Measurements from ENCODE around the gene OR10K1. TPM values are rescaled to one million over a fixed set of nuclear protein-coding genes. Genes with fewer than 3 reads are reported as not detected.

The OR10K1 gene
- total RNA-seq, 1 experiment from 2014 or later = not detected

DNA sequence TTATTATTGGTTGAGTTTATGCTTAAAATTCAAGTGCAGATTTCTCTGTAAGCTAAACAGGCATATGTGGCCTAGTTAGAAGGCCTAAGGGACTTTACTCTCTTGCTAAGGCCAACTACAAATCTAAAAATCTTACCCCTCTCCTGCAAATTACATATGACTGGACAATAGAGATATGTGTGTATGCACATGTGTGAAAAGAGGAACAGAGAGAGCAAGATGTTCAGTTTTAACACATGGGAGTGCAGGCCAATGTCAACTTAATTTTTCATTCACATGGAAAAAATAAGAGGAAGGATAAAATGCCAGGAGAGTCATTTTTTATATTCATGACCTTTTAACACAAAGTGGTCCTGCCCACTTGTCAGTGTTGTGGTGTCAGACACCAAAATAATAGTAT, 44.0 kb upstream of the OR10K1 start:
- TF ChIP-seq CTCF (IDR thresholded peaks at IDR 0.05) (no peak), TCF7L2 (IDR thresholded peaks at IDR 0.05; ENCODE audit: low read depth, low read length) (no peak), POLR2AphosphoS5 (IDR thresholded peaks at IDR 0.05; ENCODE audit: low read depth, low read length) (no peak)
- TF ChIP-seq, protein P1, sequence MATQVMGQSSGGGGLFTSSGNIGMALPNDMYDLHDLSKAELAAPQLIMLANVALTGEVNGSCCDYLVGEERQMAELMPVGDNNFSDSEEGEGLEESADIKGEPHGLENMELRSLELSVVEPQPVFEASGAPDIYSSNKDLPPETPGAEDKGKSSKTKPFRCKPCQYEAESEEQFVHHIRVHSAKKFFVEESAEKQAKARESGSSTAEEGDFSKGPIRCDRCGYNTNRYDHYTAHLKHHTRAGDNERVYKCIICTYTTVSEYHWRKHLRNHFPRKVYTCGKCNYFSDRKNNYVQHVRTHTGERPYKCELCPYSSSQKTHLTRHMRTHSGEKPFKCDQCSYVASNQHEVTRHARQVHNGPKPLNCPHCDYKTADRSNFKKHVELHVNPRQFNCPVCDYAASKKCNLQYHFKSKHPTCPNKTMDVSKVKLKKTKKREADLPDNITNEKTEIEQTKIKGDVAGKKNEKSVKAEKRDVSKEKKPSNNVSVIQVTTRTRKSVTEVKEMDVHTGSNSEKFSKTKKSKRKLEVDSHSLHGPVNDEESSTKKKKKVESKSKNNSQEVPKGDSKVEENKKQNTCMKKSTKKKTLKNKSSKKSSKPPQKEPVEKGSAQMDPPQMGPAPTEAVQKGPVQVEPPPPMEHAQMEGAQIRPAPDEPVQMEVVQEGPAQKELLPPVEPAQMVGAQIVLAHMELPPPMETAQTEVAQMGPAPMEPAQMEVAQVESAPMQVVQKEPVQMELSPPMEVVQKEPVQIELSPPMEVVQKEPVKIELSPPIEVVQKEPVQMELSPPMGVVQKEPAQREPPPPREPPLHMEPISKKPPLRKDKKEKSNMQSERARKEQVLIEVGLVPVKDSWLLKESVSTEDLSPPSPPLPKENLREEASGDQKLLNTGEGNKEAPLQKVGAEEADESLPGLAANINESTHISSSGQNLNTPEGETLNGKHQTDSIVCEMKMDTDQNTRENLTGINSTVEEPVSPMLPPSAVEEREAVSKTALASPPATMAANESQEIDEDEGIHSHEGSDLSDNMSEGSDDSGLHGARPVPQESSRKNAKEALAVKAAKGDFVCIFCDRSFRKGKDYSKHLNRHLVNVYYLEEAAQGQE (IDR thresholded peaks at IDR 0.05; ENCODE audit: insufficient read depth in 1 of 2, low read depth in 2 of 2, low read length in 1 of 2) = no peak
- Histone ChIP-seq H3K27ac (ENCODE audit: low read length) (no peak overlapping the region), H3K4me1 (ENCODE audit: control insufficient read depth, insufficient read depth, low read length) (no peaks in the 10 kb centered on the region), H3K36me3 (ENCODE audit: control insufficient read depth, insufficient read depth, low read length) (no peaks in the 10 kb centered on the region), H3K9me3 (ENCODE audit: control insufficient read depth, insufficient read depth, low read depth, low read length) (no peaks in the 10 kb centered on the region), H3K27me3 (ENCODE audit: control insufficient read depth, insufficient read depth, low read length) (no peaks in the 10 kb centered on the region; the same call in 1 of the 2 replicates), H3K4me3 (ENCODE audit: low read depth in 2 of 2, low read length in 2 of 2) (no peak overlapping the region)
- ATAC-seq (no peak), DNase-seq (ENCODE audit: low read depth, low spot score) (no peak)
- intact Hi-C loops (cut with micrococcal nuclease; ENCODE audit: unreplicated experiment) (no loop called here), in situ Hi-C loops (cut with HindIII; ENCODE audit: low pct_unique_long_range_greater_than_20kb, low sequenced_read_pairs) (no loop called here)
- POLR2A ChIA-PET = no interaction called here
- CTCF ChIA-PET = interaction anchor here (0.5 kb wide), 1 partner anchor 10 kb away, joined by 7 read pairs; no protein-coding TSS in a partner anchor
- BruUV-seq (replicated peaks) = no TSS peak

- H3K27me3 ChIP-seq (ENCODE audit: control insufficient read depth, insufficient read depth, low read length) = no peaks in the 10 kb centered on the region
- ATAC-seq (no peak), DNase-seq (ENCODE audit: low read depth, low spot score) (no peak)
- no peak overlapping the region for H3K27ac ChIP-seq (ENCODE audit: low read length)
- no peak for TF ChIP-seq TCF7L2 (IDR thresholded peaks at IDR 0.05; ENCODE audit: low read depth, low read length)
- TF ChIP-seq POLR2AphosphoS5 (IDR thresholded peaks at IDR 0.05; ENCODE audit: low read depth, low read length) = no peak
- TF ChIP-seq CTCF (IDR thresholded peaks at IDR 0.05) = no peak
- TF ChIP-seq, protein P1 (IDR thresholded peaks at IDR 0.05; ENCODE audit: insufficient read depth in 1 of 2, low read depth in 2 of 2, low read length in 1 of 2) = no peak
- TF ChIP-seq SIN3A (IDR thresholded peaks at IDR 0.05; ENCODE audit: borderline replicate concordance, insufficient read depth, low read depth, low read length) = no peak
- POLR2A ChIA-PET = no interaction called here
- no peaks in the 10 kb centered on the region for H3K36me3 ChIP-seq (ENCODE audit: control insufficient read depth, insufficient read depth, low read length)
- no TSS peak for BruUV-seq (replicated peaks)
- no peaks in the 10 kb centered on the region for H3K4me1 ChIP-seq (ENCODE audit: control insufficient read depth, insufficient read depth, low read length)
- intact Hi-C loops (cut with micrococcal nuclease; ENCODE audit: unreplicated experiment) = no loop called here
- CTCF ChIA-PET = no interaction called here
- H3K9me3 ChIP-seq (ENCODE audit: control insufficient read depth, insufficient read depth, low read depth, low read length) = no peaks in the 10 kb centered on the region
- no peak overlapping the region for H3K4me3 ChIP-seq (ENCODE audit: low read depth in 2 of 2, low read length in 2 of 2)
- in situ Hi-C loops (cut with HindIII; ENCODE audit: low pct_unique_long_range_greater_than_20kb, low sequenced_read_pairs) = no loop called here
These were observed 39.4 kb upstream of the OR10K1 start for GRCh38 chr1:158422212-158422611.
